ENCODE measurements around the gene ACACB. TPM values are rescaled to one million over a fixed set of nuclear protein-coding genes. Genes with fewer than 3 reads are reported as not detected.
A peak's percentile ranks its signal among the peaks of the same experiment; 100 is the strongest.

The ACACB gene
- total RNA-seq, 1 experiment from 2014 or later: 8.2 TPM

DNA sequence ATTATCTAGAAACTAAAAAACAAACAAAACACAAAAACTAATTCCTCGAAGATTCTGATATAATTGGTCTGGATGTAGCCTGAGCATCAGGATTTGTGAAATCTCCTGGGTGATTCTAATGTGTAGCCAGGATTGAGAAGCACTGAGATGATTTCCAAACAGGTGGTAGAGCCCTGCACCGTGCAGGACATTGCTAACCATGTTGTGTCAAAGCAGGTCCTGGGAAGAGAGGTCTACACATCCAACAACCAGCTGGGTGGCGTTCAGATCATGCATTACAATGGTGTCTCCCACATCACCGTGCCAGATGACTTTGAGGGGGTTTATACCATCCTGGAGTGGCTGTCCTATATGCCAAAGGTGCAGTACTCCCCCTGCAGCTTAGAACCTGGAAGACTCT lies 136.4 kb downstream of the ACACB start:
- Histone ChIP-seq H3K36me3 (ENCODE audit: insufficient read depth, low read length, poor library complexity, severe bottlenecking) (no peaks in the 10 kb centered on the region), H3K9me3 (ENCODE audit: low read depth, low read length, poor library complexity, severe bottlenecking) (peaks cover 4% of the 10 kb centered on the region), H3K27me3 (replicated peaks; ENCODE audit: insufficient read depth, low read depth, low read length, poor library complexity) (no peaks in the 10 kb centered on the region), H3K4me1 (ENCODE audit: insufficient read depth, low read length, poor library complexity, severe bottlenecking) (no peaks in the 10 kb centered on the region), H3K27ac (ENCODE audit: low read depth, low read length, poor library complexity, severe bottlenecking) (no peak overlapping the region), H3K4me3 (ENCODE audit: low read depth, low read length, poor library complexity, severe bottlenecking) (no peak overlapping the region)
- POLR2A ChIA-PET (ENCODE audit: low non-redundant PET): no interaction called here
- DNase-seq (ENCODE audit: low spot score): no peak
- intact Hi-C loops (cut with micrococcal nuclease; ENCODE audit: unreplicated experiment): no loop called here
- CTCF ChIA-PET: no interaction called here
- BruUV-seq (replicated peaks): no TSS peak
- no peak for TF ChIP-seq EZH2 (IDR thresholded peaks at IDR 0.05; ENCODE audit: borderline replicate concordance, low read depth, low read length, poor library complexity, severe bottlenecking)
- no peak for TF ChIP-seq CTCF (conservative IDR thresholded peaks at IDR 0.05; ENCODE audit: low read depth, low read length)

DNA sequence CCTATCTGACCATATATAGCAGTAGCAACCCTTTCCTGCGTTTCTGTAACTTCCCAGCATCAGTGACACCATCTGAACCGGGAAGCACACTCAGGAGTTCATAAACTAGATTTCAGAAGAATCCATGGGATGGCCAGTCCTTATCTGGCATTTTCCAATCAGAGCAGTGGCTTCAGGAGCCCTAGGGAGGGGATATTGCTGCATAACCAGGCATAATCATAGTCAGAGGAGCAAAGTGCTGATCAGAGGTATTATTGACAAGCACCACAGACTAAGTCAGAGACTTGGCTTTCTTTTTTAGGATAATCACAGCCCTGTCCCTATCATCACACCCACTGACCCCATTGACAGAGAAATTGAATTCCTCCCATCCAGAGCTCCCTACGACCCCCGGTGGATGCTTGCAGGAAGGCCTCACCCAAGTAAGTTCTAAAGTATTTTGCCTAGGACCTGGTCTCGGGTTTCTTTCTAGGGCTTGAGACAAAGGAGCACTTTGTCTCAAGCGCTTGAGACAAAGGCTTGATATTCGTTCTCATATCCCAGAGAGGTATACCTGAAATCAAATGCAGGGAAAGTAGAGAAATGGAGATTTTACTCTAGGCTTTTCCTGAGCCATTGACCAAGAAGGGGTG lies 137.6 kb downstream of the ACACB start:
- H3K36me3 ChIP-seq (ENCODE audit: insufficient read depth, low read length, poor library complexity, severe bottlenecking): no peaks in the 10 kb centered on the region
- no peak overlapping the region for H3K27ac ChIP-seq (ENCODE audit: low read depth, low read length, poor library complexity, severe bottlenecking)
- no peak overlapping the region for H3K4me3 ChIP-seq (ENCODE audit: low read depth, low read length, poor library complexity, severe bottlenecking)
- peaks cover 4% of the 10 kb centered on the region for H3K9me3 ChIP-seq (ENCODE audit: low read depth, low read length, poor library complexity, severe bottlenecking)
- DNase-seq (ENCODE audit: low spot score): no peak
- POLR2A ChIA-PET (ENCODE audit: low non-redundant PET): no interaction called here
- no TSS peak for BruUV-seq (replicated peaks)
- intact Hi-C loops (cut with micrococcal nuclease; ENCODE audit: unreplicated experiment): no loop called here
- H3K27me3 ChIP-seq (replicated peaks; ENCODE audit: insufficient read depth, low read depth, low read length, poor library complexity): no peaks in the 10 kb centered on the region
- no peaks in the 10 kb centered on the region for H3K4me1 ChIP-seq (ENCODE audit: insufficient read depth, low read length, poor library complexity, severe bottlenecking)
- CTCF ChIA-PET: interaction anchor here (0.7 kb wide), 1 partner anchor 108 kb away, joined by 4 read pairs; no protein-coding TSS in a partner anchor
- no peak for TF ChIP-seq EZH2 (IDR thresholded peaks at IDR 0.05; ENCODE audit: borderline replicate concordance, low read depth, low read length, poor library complexity, severe bottlenecking)
- TF ChIP-seq CTCF (conservative IDR thresholded peaks at IDR 0.05; ENCODE audit: low read depth, low read length): no peak

- no peak overlapping the region for H3K27ac ChIP-seq (ENCODE audit: low read depth, low read length, poor library complexity, severe bottlenecking)
- no peak overlapping the region for H3K4me3 ChIP-seq (ENCODE audit: low read depth, low read length, poor library complexity, severe bottlenecking)
- H3K9me3 ChIP-seq (ENCODE audit: low read depth, low read length, poor library complexity, severe bottlenecking): peaks cover 4% of the 10 kb centered on the region
- H3K27me3 ChIP-seq (replicated peaks; ENCODE audit: insufficient read depth, low read depth, low read length, poor library complexity): no peaks in the 10 kb centered on the region
- no TSS peak for BruUV-seq (replicated peaks)
- TF ChIP-seq EZH2 (IDR thresholded peaks at IDR 0.05; ENCODE audit: borderline replicate concordance, low read depth, low read length, poor library complexity, severe bottlenecking): no peak
- TF ChIP-seq CTCF (conservative IDR thresholded peaks at IDR 0.05; ENCODE audit: low read depth, low read length): peak; percentile 37; the same call in 1 of the 2 replicates
- ChIA-PET CTCF (no interaction called here), POLR2A (ENCODE audit: low non-redundant PET) (no interaction called here)
- H3K4me1 ChIP-seq (ENCODE audit: insufficient read depth, low read length, poor library complexity, severe bottlenecking): no peaks in the 10 kb centered on the region
- DNase-seq (ENCODE audit: low spot score): peak; percentile 33
- no peaks in the 10 kb centered on the region for H3K36me3 ChIP-seq (ENCODE audit: insufficient read depth, low read length, poor library complexity, severe bottlenecking)
- intact Hi-C loops (cut with micrococcal nuclease; ENCODE audit: unreplicated experiment): no loop called here
These were observed 139.0 kb downstream of the ACACB start for GRCh38 chr12:109255377-109255776.

Measured in A673 (cell line).